Endothelial cell of umbilical vein (primary cell): ENCODE data around the gene PAX3. TPM values are rescaled to one million over a fixed set of nuclear protein-coding genes. Genes with fewer than 3 reads are reported as not detected.

Experiments used
- BruUV-seq: library from RNA; stranded (reverse); fragments of 400-500 nt; replicated peaks from 2 replicates; lab custom pipeline; 2021; lab: Mats Ljungman, UMichigan
- CTCF ChIA-PET: fragments of 300-600, 350-600 bp; sonication (Branson Sonifier 250); formaldehyde crosslinking; loops from one replicate; lab custom pipeline; 2021; ENCODE audit warnings: antibody characterized with exemption, inconsistent platforms; lab: Charles Lee
- POLR2A ChIA-PET: fragments of 300-600, 350-600 bp; sonication (Branson Sonifier 250); formaldehyde crosslinking; loops from one replicate; lab custom pipeline; 2021; ENCODE audit warnings: antibody characterized with exemption, inconsistent platforms; lab: Charles Lee
- DNase-seq: peaks from one replicate; pipeline ENCODE4 v3.0.0-alpha.2; 2011; ENCODE audit warnings: low read depth, low spot score
- FAIRE-seq: peaks from 2 replicates; lab custom pipeline; 2011; peaks lifted over from hg19 to GRCh38; lab: Jason Lieb, UNC
- H2AFZ ChIP-seq: 2 replicates; pipeline ENCODE4 v1.6.0; 2012; ENCODE audit warnings: low read depth, low read length, control low read depth, inconsistent platforms
- H3K27ac ChIP-seq: 2 replicates; pipeline ENCODE4 v1.5.1; 2011; ENCODE audit warnings: low read depth, mild to moderate bottlenecking, control low read depth, low read length, moderate library complexity; ENCODE audit not compliant: insufficient read depth
- H3K27me3 ChIP-seq, 2 experiments: 2 replicates each; pipeline versions ENCODE4 v1.6.0 to v1.6.1; 2011; ENCODE audit warnings: low read length in 2 of 2, mixed read lengths in 1 of 2; ENCODE audit not compliant: control insufficient read depth in 2 of 2, insufficient read depth in 2 of 2
- H3K36me3 ChIP-seq, 2 experiments: 2 replicates in 1 of 2; 3 replicates in 1 of 2; pipeline ENCODE4 v1.5.1; 2011; ENCODE audit warnings: low read length in 2 of 2, mild to moderate bottlenecking in 1 of 2, moderate library complexity in 1 of 2; ENCODE audit not compliant: control insufficient read depth in 2 of 2, insufficient read depth in 2 of 2; ENCODE audit errors: extremely low read depth in 1 of 2
- H3K4me1 ChIP-seq: 3 replicates; pipeline ENCODE4 v1.5.1; 2011; ENCODE audit warnings: mild to moderate bottlenecking, low read length; ENCODE audit not compliant: control insufficient read depth, insufficient read depth; ENCODE audit errors: extremely low read depth
- H3K4me2 ChIP-seq: 2 replicates; pipeline ENCODE4 v1.6.1; 2011; ENCODE audit warnings: low read length, control low read depth, mixed read lengths; ENCODE audit not compliant: insufficient read depth
- H3K4me3 ChIP-seq, 3 experiments: fragments of 200-600 bp in 1 of 3; sonication (generic), shearing (Covaris generic) in 1 of 3; replicated peaks in 1 of 3; 2 replicates each; pipeline ENCODE4 v1.5.1; 2011 to 2016; ENCODE audit warnings: control low read depth in 3 of 3, low read length in 3 of 3, mild to moderate bottlenecking in 2 of 3, inconsistent platforms in 1 of 3, low read depth in 1 of 3, moderate library complexity in 1 of 3; ENCODE audit not compliant: insufficient read depth in 1 of 3
- H3K79me2 ChIP-seq: 2 replicates; pipeline ENCODE4 v1.6.0; 2012; ENCODE audit warnings: low read length, inconsistent platforms; ENCODE audit not compliant: control insufficient read depth, insufficient read depth
- H3K9ac ChIP-seq: replicated peaks from 2 replicates; pipeline ENCODE3; 2011; ENCODE audit warnings: low read length, control low read depth; ENCODE audit not compliant: insufficient read depth; ENCODE audit errors: extremely low read depth
- H3K9me1 ChIP-seq: replicated peaks from 3 replicates; pipeline ENCODE4 v1.6.0; 2011; ENCODE audit warnings: mild to moderate bottlenecking, low read length; ENCODE audit not compliant: control insufficient read depth, insufficient read depth; ENCODE audit errors: extremely low read depth
- H3K9me3 ChIP-seq: replicated peaks from 2 replicates; pipeline ENCODE4 v1.5.1; 2012; ENCODE audit warnings: low read length, inconsistent platforms; ENCODE audit not compliant: control insufficient read depth, insufficient read depth
- H4K20me1 ChIP-seq: replicated peaks from 2 replicates; pipeline ENCODE3; 2011; ENCODE audit warnings: mild to moderate bottlenecking, low read length; ENCODE audit not compliant: control insufficient read depth, insufficient read depth; ENCODE audit errors: extremely low read depth
- CTCF ChIP-seq, 2 donors: IDR thresholded peaks; 1 replicate in 1 of 2; 2 replicates in 1 of 2; pipeline ENCODE4 v1.5.1; 2011; ENCODE audit warnings: low read length in 2 of 2, mild to moderate bottlenecking in 2 of 2, moderate library complexity in 2 of 2, control low read depth in 1 of 2, inconsistent platforms in 1 of 2, low read depth in 1 of 2; ENCODE audit not compliant: insufficient read depth in 1 of 2; ENCODE audit errors: extremely low read depth in 1 of 2
- EZH2 ChIP-seq: IDR thresholded peaks from 2 replicates; pipeline ENCODE4 v1.6.1; 2012; ENCODE audit warnings: borderline replicate concordance, low read depth, mild to moderate bottlenecking, moderate library complexity, low read length, inconsistent platforms; ENCODE audit not compliant: severe bottlenecking
- FOS ChIP-seq: IDR thresholded peaks from 2 replicates; pipeline ENCODE4 v1.6.1; 2011; ENCODE audit warnings: mild to moderate bottlenecking, low read length, moderate library complexity, borderline replicate concordance; ENCODE audit not compliant: insufficient read depth
- MAX ChIP-seq: IDR thresholded peaks from 2 replicates; pipeline ENCODE4 v1.6.1; 2011; ENCODE audit not compliant: insufficient read depth, insufficient read length
- POLR2A ChIP-seq: IDR thresholded peaks from 2 replicates; pipeline ENCODE4 v1.6.1; 2012; ENCODE audit warnings: low read depth, mild to moderate bottlenecking, control low read depth, low read length
- POLR2AphosphoS5 ChIP-seq: IDR thresholded peaks from 2 replicates; pipeline ENCODE4 v1.6.1; 2012; ENCODE audit warnings: low read depth, mild to moderate bottlenecking, control low read depth, low read length, moderate library complexity; ENCODE audit not compliant: insufficient read depth
- dilution Hi-C: fragments of 300-500 bp; cut with MboI; formaldehyde crosslinking; loops from one replicate; pipeline ENCODE4 v1.15.0; 2019; ENCODE audit warnings: low sequenced_read_pairs; ENCODE audit not compliant: extremely low pct_ligation_motif_present
- intact Hi-C: fragments of 100-400 bp; cut with micrococcal nuclease; formaldehyde crosslinking; loops from one replicate; pipeline ENCODE4 v1.10.0; 2022
- polyA plus RNA-seq, 4 experiments: library from polyadenylated mRNA; depleted of rRNA in 3 of 4; stranded (reverse) in 3 of 4; unstranded in 1 of 4; fragments of >200 nt; gene quantifications; 2 replicates each; pipeline versions ENCODE4 v1.2.1 to v1.2.3, GENCODE V29; 2011 to 2012; ENCODE audit warnings: missing spikeins in 1 of 4
- total RNA-seq: library from RNA; stranded (reverse); gene quantifications from 2 replicates; pipeline ENCODE4 v1.2.3, GENCODE V29; 2021

PAX3 gene
- total and polyA plus RNA-seq, 2 donors (not counting 3 experiments of a cell fraction or from before 2014, with no cell fraction given), result not detected

- TF ChIP-seq EZH2 (peak; percentile 60), MAX (no peak), POLR2A (no peak), FOS (no peak), CTCF (IDR thresholded peaks at IDR 0.05; ENCODE audit: extremely low read depth in 1 of 2, insufficient read depth in 1 of 2, low read depth in 1 of 2, low read length in 2 of 2) (peak; percentile 24 to 39), POLR2AphosphoS5 (no peak)
- Histone ChIP-seq H2AFZ (peak overlapping the region; percentile 63), H3K9ac (no peak overlapping the region), H3K36me3 (no peaks in the 10 kb centered on the region), H3K9me1 (no peaks in the 10 kb centered on the region), H3K27ac (no peak overlapping the region), H3K4me1 (peaks cover 16% of the 10 kb centered on the region), H3K79me2 (no peaks in the 10 kb centered on the region), H3K4me2 (peak overlapping the region; percentile 75), H4K20me1 (no peaks in the 10 kb centered on the region), H3K9me3 (no peaks in the 10 kb centered on the region), H3K4me3 (peak overlapping the region; percentile 8 to 61 (median 44)), H3K27me3 (peaks cover 52 to 81% of the 10 kb centered on the region in 2 experiments)
- FAIRE-seq (peak; percentile 53), DNase-seq (peak; percentile 76)
- CTCF ChIA-PET, result interaction anchor here (0.6 to 6.1 kb wide), 68 partner anchors 8 to 585 kb away, joined by 3 to 312 read pairs (median 4); no protein-coding TSS in a partner anchor
- intact Hi-C loops, result loop anchor here (1.0 to 2.0 kb wide), 7 partner anchors 46 to 339 kb away; partner anchors contain the start of gene FARSB
- dilution Hi-C loops, result no loop called here
- no TSS peak for BruUV-seq
- POLR2A ChIA-PET, result no interaction called here
These were observed 19.4 kb upstream of the PAX3 start for GRCh38 chr2:222318026-222318711.
